ENCODE results near the gene ITPRIP. TPM values are rescaled to one million over a fixed set of nuclear protein-coding genes. Genes with fewer than 3 reads are reported as not detected.

Gene ITPRIP
- total RNA-seq, 2 donors from 2014 or later, result 56.2 to 62.5 TPM

- no peak for DNase-seq (ENCODE audit: low spot score)
- Histone ChIP-seq H3K36me3 (no peaks in the 10 kb centered on the region), H3K4me1 (peaks cover 0 to 97% of the 10 kb centered on the region in 2 donors), H3K27me3 (no peaks in the 10 kb centered on the region), H3K4me3 (no peak overlapping the region), H3K27ac (peak overlapping the region; percentile 96 to 97), H3K9me3 (no peaks in the 10 kb centered on the region)
- no peak for TF ChIP-seq CTCF (IDR thresholded peaks at IDR 0.05)
Observed at GRCh38 chr10:104301907-104302690, 36.2 kb downstream of the ITPRIP start.

- Histone ChIP-seq H3K9me3 (no peaks in the 10 kb centered on the region), H3K27ac (peak overlapping the region; percentile 96 to 97), H3K36me3 (no peaks in the 10 kb centered on the region), H3K4me1 (peaks cover 0 to 86% of the 10 kb centered on the region in 2 donors), H3K4me3 (no peak overlapping the region), H3K27me3 (no peaks in the 10 kb centered on the region)
- no peak for TF ChIP-seq CTCF (IDR thresholded peaks at IDR 0.05)
- DNase-seq (ENCODE audit: low spot score), result peak; percentile 91
Observed at GRCh38 chr10:104300736-104301292, 37.5 kb downstream of the ITPRIP start.

- no peaks in the 10 kb centered on the region for H3K36me3 ChIP-seq
- H3K9me3 ChIP-seq, result no peaks in the 10 kb centered on the region
- peak; percentile 93 for DNase-seq (ENCODE audit: low spot score)
- H3K4me3 ChIP-seq, result peak overlapping the region in 1 of 2 donors; percentile 5
- peak overlapping the region; percentile 96 to 97 for H3K27ac ChIP-seq
- H3K27me3 ChIP-seq, result no peaks in the 10 kb centered on the region
- no peak for TF ChIP-seq CTCF (IDR thresholded peaks at IDR 0.05)
- peaks cover 0 to 80% of the 10 kb centered on the region in 2 donors for H3K4me1 ChIP-seq
Observed at GRCh38 chr10:104300002-104300735, 38.1 kb downstream of the ITPRIP start.

GRCh38 chr10:104299031-104299904 is 39.0 kb downstream of the ITPRIP start:
- no peak for TF ChIP-seq CTCF (IDR thresholded peaks at IDR 0.05)
- Histone ChIP-seq H3K36me3 (no peaks in the 10 kb centered on the region), H3K27me3 (no peaks in the 10 kb centered on the region), H3K4me1 (peaks cover 0 to 71% of the 10 kb centered on the region in 2 donors), H3K27ac (peak overlapping the region; percentile 96 to 97), H3K4me3 (no peak overlapping the region), H3K9me3 (no peaks in the 10 kb centered on the region)
- DNase-seq (ENCODE audit: low spot score), result no peak
